ENCODE results near the gene JMJD1C. TPM values are rescaled to one million over a fixed set of nuclear protein-coding genes. Genes with fewer than 3 reads are reported as not detected.

Gene JMJD1C
- polyA plus RNA-seq, 2 donors, result 22.0 to 49.1 TPM

DNA sequence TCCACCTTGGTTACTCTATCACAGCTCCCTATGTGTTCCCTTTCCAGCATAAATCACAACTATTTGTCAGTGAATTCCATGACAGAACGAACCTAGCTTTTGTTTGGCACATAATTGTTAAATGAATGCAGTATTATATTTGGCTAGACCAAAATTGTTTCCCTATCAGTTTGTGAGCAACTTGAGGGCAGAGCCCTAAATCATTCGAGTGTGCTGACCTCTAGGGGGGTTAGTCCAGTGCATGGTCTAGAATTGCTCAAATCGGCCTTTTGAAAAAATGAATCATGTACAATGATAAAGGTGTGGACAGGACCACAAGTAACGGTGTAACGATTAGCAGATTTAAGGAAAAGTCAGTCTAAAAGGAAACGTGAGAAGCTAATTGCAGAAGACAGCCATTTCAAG, 333.1 kb downstream of the JMJD1C start:
- Histone ChIP-seq H3K27me3 (ENCODE audit: control insufficient read depth in 1 of 2, insufficient read depth in 2 of 2, low read length in 2 of 2) (no peaks in the 10 kb centered on the region), H3K4me1 (ENCODE audit: control insufficient read depth in 2 of 2, insufficient read depth in 2 of 2, low read length in 1 of 2) (no peaks in the 10 kb centered on the region), H3K27ac (ENCODE audit: low read depth in 2 of 2, low read length in 1 of 2) (peak overlapping the region; percentile 93 to 95), H3K4me3 (ENCODE audit: low read depth in 1 of 2, low read length in 2 of 2) (peak overlapping the region in 1 of 2 donors; percentile 89), H3K9me3 (ENCODE audit: control insufficient read depth in 2 of 2, insufficient read depth in 1 of 2, low read depth in 1 of 2, low read length in 1 of 2) (no peaks in the 10 kb centered on the region), H3K36me3 (ENCODE audit: control insufficient read depth in 2 of 2, insufficient read depth in 2 of 2, low read length in 1 of 2) (no peaks in the 10 kb centered on the region)
- WGBS, 2 donors, result 58 to 64% methylated on average over 6 of the region's 6 CpGs

DNA sequence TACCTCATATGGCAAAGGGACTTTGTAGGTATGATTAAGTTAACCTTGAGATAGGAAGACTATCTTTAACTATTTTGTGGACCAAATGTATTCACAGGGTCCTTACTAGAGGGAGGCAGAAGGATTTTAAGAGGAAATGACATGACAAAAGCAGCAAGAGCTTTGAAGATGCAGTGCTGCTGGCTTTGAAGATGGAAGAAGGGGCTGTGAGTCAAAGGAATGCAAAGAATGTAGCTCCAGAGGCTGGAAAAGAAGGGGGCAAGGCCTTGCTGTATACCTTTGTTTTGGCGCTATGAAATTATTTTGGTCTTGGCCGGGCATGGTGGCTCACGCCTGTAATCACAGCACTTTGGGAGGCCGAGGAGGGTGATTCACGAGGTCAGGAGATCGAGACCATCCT, 335.9 kb downstream of the JMJD1C start:
- Histone ChIP-seq H3K4me3 (ENCODE audit: low read depth in 1 of 2, low read length in 2 of 2) (no peak overlapping the region), H3K27me3 (ENCODE audit: control insufficient read depth in 1 of 2, insufficient read depth in 2 of 2, low read length in 2 of 2) (no peaks in the 10 kb centered on the region), H3K4me1 (ENCODE audit: control insufficient read depth in 2 of 2, insufficient read depth in 2 of 2, low read length in 1 of 2) (no peaks in the 10 kb centered on the region), H3K27ac (ENCODE audit: low read depth in 2 of 2, low read length in 1 of 2) (no peak overlapping the region), H3K9me3 (ENCODE audit: control insufficient read depth in 2 of 2, insufficient read depth in 1 of 2, low read depth in 1 of 2, low read length in 1 of 2) (no peaks in the 10 kb centered on the region), H3K36me3 (ENCODE audit: control insufficient read depth in 2 of 2, insufficient read depth in 2 of 2, low read length in 1 of 2) (no peaks in the 10 kb centered on the region)
- 84 to 93% methylated on average over 6 of the region's 6 CpGs for WGBS, 2 donors

DNA sequence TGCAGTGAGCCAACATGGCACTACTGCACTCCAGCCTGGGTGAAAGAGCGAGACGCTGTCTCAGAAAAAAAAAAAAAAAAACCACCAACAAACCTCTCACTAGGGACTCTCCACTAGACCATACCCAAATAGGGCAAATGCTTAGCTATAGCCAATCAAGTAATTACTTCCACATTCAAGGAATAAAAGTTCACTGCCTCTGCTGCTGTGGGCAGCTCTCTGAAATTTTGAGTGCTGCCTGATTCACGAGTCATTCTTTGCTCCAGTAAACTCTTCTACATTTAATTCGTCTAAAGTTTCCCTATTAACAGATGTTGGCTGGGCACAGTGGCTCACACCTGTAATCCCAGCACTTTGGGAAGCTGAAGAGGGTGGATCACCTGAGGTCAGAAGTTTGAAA, 337.3 kb downstream of the JMJD1C start:
- Histone ChIP-seq H3K4me1 (ENCODE audit: control insufficient read depth in 2 of 2, insufficient read depth in 2 of 2, low read length in 1 of 2) (no peaks in the 10 kb centered on the region), H3K36me3 (ENCODE audit: control insufficient read depth in 2 of 2, insufficient read depth in 2 of 2, low read length in 1 of 2) (no peaks in the 10 kb centered on the region)
- WGBS, 2 donors, result 67 to 77% methylated on average over 4 of the region's 4 CpGs

DNA sequence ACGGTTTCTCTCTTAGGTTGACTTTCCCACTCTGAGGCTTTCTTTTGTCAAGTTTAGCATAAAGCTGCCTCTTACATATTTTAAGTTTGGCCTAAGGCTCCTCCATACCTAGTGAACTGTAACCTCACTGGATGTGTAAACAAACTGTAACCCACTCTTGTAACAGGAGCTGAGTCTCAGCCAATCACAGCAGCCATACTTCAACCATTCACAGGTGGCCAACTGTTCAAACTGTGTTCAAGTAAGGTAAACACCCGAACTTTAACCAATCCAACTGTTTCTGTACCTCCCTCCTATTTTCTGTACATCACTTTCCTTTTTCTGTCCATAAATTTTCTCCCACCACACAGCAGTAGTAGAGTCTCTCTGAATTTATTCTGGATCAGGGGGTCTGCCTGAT, 340.3 kb downstream of the JMJD1C start:
- Histone ChIP-seq H3K4me3 (ENCODE audit: low read depth in 1 of 2, low read length in 2 of 2) (no peak overlapping the region), H3K27ac (ENCODE audit: low read depth in 2 of 2, low read length in 1 of 2) (no peak overlapping the region), H3K27me3 (ENCODE audit: control insufficient read depth in 1 of 2, insufficient read depth in 2 of 2, low read length in 2 of 2) (no peaks in the 10 kb centered on the region), H3K36me3 (ENCODE audit: control insufficient read depth in 2 of 2, insufficient read depth in 2 of 2, low read length in 1 of 2) (no peaks in the 10 kb centered on the region), H3K9me3 (ENCODE audit: control insufficient read depth in 2 of 2, insufficient read depth in 1 of 2, low read depth in 1 of 2, low read length in 1 of 2) (no peaks in the 10 kb centered on the region), H3K4me1 (ENCODE audit: control insufficient read depth in 2 of 2, insufficient read depth in 2 of 2, low read length in 1 of 2) (no peaks in the 10 kb centered on the region)
- 61 to 64% methylated on average over 2 of the region's 2 CpGs for WGBS, 2 donors

More for the DNA sequence above, 337.3 kb downstream of the JMJD1C start:
- Histone ChIP-seq H3K27ac (ENCODE audit: low read depth in 2 of 2, low read length in 1 of 2) (no peak overlapping the region), H3K27me3 (ENCODE audit: control insufficient read depth in 1 of 2, insufficient read depth in 2 of 2, low read length in 2 of 2) (no peaks in the 10 kb centered on the region), H3K4me3 (ENCODE audit: low read depth in 1 of 2, low read length in 2 of 2) (no peak overlapping the region), H3K9me3 (ENCODE audit: control insufficient read depth in 2 of 2, insufficient read depth in 1 of 2, low read depth in 1 of 2, low read length in 1 of 2) (no peaks in the 10 kb centered on the region)

DNA sequence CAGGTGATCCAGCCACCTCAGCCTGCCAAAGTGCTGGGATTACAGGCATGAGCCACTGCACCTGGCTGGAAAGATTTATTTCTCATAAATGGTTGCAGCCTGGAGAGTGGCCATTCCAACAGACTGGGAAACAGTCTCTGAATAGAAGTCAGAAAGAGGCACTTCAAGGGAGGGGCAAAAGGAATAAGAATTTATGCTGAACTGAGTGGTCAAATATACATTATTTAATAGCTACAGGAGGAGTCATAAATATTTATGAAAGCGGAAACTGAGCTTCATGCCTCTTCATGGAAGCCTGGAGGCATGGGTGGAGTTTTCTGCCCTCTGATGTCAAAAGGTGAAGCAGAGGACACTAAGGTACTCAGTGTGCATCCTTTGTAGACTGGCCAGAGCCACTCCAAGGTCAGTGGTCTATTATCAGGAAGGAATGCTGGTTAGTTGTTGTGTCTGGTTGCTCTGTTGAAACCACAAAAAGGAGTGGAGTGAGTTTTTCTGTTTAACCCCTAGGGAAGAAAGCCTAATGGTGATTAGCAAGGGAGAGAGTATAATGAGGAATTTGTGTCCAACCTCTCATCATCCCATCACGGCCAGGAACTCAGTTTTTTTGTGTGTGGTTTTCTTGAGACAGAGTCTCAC, 341.9 kb downstream of the JMJD1C start:
- Histone ChIP-seq H3K36me3 (ENCODE audit: control insufficient read depth in 2 of 2, insufficient read depth in 2 of 2, low read length in 1 of 2) (no peaks in the 10 kb centered on the region), H3K4me1 (ENCODE audit: control insufficient read depth in 2 of 2, insufficient read depth in 2 of 2, low read length in 1 of 2) (no peaks in the 10 kb centered on the region), H3K4me3 (ENCODE audit: low read depth in 1 of 2, low read length in 2 of 2) (no peak overlapping the region), H3K27me3 (ENCODE audit: control insufficient read depth in 1 of 2, insufficient read depth in 2 of 2, low read length in 2 of 2) (peaks cover 0 to 1% of the 10 kb centered on the region in 2 donors), H3K27ac (ENCODE audit: low read depth in 2 of 2, low read length in 1 of 2) (no peak overlapping the region), H3K9me3 (ENCODE audit: control insufficient read depth in 2 of 2, insufficient read depth in 1 of 2, low read depth in 1 of 2, low read length in 1 of 2) (no peaks in the 10 kb centered on the region)
- 86 to 88% methylated on average over 2 of the region's 2 CpGs for WGBS, 2 donors

DNA sequence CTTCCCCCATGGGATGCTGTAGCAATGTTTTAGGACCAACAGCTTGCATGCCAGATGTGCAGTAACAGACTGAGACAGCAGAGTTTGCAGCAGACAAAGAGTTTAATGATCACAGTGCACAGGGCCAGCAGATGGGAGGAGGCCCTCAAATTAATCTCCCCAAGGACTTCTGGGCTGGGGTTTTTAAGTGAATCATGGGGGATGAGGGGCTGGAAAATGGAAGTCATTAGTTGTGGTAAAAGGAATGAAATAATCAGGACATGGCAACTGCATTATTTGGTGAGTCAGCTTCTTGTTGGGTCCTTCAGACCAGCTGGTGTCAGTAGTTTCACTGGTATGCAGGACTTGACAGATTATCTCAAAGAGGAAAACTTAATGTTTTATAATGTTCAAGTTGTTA, 345.2 kb downstream of the JMJD1C start:
- H3K27ac ChIP-seq (ENCODE audit: low read depth in 2 of 2, low read length in 1 of 2), result no peak overlapping the region
- peaks cover 0 to 2% of the 10 kb centered on the region in 2 donors for H3K27me3 ChIP-seq (ENCODE audit: control insufficient read depth in 1 of 2, insufficient read depth in 2 of 2, low read length in 2 of 2)
- no peaks in the 10 kb centered on the region for H3K36me3 ChIP-seq (ENCODE audit: control insufficient read depth in 2 of 2, insufficient read depth in 2 of 2, low read length in 1 of 2)
- H3K4me1 ChIP-seq (ENCODE audit: control insufficient read depth in 2 of 2, insufficient read depth in 2 of 2, low read length in 1 of 2), result no peaks in the 10 kb centered on the region
- H3K9me3 ChIP-seq (ENCODE audit: control insufficient read depth in 2 of 2, insufficient read depth in 1 of 2, low read depth in 1 of 2, low read length in 1 of 2), result no peaks in the 10 kb centered on the region
- H3K4me3 ChIP-seq (ENCODE audit: low read depth in 1 of 2, low read length in 2 of 2), result no peak overlapping the region

DNA sequence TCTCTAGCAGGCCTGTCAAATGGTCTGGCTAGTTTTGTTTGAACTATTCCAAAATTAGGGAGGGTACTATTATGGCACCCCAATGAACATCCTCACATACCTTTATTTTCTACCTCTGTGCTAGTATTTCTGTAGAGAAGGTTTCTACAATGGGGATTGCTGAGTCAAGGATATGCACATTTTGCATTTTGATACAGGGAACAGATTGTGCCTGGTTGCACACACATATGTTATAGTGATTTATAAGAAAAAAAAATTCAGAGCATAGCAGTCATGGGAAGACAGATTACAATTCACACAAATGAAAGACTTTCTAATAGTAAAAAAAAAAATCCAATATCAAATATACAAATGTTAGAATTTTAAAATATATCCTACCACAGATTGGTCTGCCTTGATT, 346.7 kb downstream of the JMJD1C start:
- Histone ChIP-seq H3K9me3 (ENCODE audit: control insufficient read depth in 2 of 2, insufficient read depth in 1 of 2, low read depth in 1 of 2, low read length in 1 of 2) (no peaks in the 10 kb centered on the region), H3K4me1 (ENCODE audit: control insufficient read depth in 2 of 2, insufficient read depth in 2 of 2, low read length in 1 of 2) (no peaks in the 10 kb centered on the region), H3K27ac (ENCODE audit: low read depth in 2 of 2, low read length in 1 of 2) (no peak overlapping the region), H3K27me3 (ENCODE audit: control insufficient read depth in 1 of 2, insufficient read depth in 2 of 2, low read length in 2 of 2) (peaks cover 0 to 2% of the 10 kb centered on the region in 2 donors), H3K36me3 (ENCODE audit: control insufficient read depth in 2 of 2, insufficient read depth in 2 of 2, low read length in 1 of 2) (no peaks in the 10 kb centered on the region), H3K4me3 (ENCODE audit: low read depth in 1 of 2, low read length in 2 of 2) (no peak overlapping the region)

Other genes starting within 250 kb of the JMJD1C start
- 1 to 10 TPM; 7.3 to 10.0 TPM for gene REEP3, start 55.4 kb upstream of the JMJD1C start, polyA plus RNA-seq

Measured in esophagus (tissue), 2 donors.